Stimulated activated CD8-positive, alpha-beta memory T cell treated with anti-CD3 and anti-CD28 coated beads, Interleukin-12 subunit alpha, Interleukin-12 subunit beta, amount 100 ng/mL, for 1 hour (primary cell): ENCODE data around the gene C5orf22.

Experiments used
- DNase-seq: peaks from one replicate; pipeline ENCODE4 v3.0.0-alpha.2; 2020; ENCODE audit warnings: low read depth

C5orf22 gene

DNA sequence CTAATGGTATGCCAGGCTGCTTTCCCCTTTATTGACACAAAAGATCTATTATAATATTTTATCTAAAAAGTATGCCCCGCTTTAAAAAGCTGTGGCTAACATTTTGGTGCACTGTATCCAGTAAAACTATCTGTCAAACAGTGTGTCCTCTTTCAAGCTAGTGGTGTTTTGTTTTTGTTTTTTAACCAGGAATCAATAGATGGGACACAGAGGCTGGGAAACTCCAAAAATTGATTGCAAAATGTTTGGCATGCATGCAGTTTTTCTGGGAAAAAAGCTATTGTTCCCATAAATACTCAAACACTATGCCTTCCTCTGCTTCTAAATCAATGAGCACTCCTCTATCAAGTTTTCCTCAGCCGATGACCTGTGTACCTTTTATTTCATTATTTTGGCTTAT lies 72.5 kb downstream of the C5orf22 start:
- no peak for DNase-seq
